ENCODE measurements around the gene HIRA.
"Not testable (repeated sequence)": the region's sequence is repeated elsewhere in the genome, so short reads cannot be mapped to it uniquely, and the experiment has no call there.

The HIRA gene

DNA sequence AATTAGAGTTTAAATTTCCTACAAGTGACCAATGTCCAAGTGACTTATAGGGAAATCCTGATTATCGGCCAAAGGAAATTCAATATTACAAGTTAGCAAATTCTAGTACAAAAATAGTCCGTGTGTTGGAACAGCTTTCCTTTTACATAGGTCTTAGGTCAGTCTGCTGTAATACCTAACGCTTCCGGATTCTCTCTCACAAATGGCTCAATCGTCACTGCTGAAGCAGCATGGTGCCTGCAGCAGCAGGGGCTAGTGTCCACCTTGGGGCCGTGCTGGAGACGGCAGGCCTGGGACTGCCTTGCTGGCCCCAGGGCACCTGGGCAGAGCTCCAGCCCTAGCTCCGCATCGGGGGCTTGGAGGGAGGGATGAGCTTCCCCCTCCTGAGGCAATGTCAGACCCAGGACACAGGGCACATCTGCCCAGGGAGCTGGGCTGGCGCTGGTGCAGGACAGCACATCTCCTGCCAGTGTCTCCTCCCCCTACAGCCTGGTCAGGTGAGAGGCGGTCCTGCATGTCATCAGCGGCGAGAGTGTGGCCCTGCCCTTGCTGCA, 100.6 kb downstream of the HIRA start:
- in situ Hi-C loops (cut with HindIII; ENCODE audit: low sequenced_read_pairs): no loop called here
- H3K4me3 ChIP-seq (ENCODE audit: low read depth, low read length): no peak overlapping the region
- DNase-seq (ENCODE audit: low read depth): no peak
- TF ChIP-seq, protein P1, sequence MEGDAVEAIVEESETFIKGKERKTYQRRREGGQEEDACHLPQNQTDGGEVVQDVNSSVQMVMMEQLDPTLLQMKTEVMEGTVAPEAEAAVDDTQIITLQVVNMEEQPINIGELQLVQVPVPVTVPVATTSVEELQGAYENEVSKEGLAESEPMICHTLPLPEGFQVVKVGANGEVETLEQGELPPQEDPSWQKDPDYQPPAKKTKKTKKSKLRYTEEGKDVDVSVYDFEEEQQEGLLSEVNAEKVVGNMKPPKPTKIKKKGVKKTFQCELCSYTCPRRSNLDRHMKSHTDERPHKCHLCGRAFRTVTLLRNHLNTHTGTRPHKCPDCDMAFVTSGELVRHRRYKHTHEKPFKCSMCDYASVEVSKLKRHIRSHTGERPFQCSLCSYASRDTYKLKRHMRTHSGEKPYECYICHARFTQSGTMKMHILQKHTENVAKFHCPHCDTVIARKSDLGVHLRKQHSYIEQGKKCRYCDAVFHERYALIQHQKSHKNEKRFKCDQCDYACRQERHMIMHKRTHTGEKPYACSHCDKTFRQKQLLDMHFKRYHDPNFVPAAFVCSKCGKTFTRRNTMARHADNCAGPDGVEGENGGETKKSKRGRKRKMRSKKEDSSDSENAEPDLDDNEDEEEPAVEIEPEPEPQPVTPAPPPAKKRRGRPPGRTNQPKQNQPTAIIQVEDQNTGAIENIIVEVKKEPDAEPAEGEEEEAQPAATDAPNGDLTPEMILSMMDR (IDR thresholded peaks at IDR 0.05; ENCODE audit: low read depth, low read length, missing control alignments): no peak

DNA sequence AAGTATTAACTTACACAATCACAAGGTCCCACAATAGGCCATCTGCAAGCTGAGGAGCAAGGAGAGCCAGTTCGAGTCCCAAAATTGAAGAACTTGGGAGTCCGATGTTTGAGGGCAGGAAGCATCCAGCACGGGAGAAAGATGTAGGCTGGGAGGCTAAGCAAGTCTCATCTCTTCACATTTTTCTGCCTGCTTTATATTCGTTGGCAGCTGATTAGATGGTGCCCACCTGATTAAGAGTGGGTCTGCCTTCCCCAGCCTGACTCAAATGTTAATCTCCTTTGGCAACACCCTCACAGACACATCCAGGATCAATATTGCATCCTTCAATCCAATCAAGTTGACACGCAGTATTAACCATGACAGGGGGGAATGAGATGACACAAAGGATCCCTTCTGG, 101.3 kb downstream of the HIRA start:
- DNase-seq (ENCODE audit: low read depth); in situ Hi-C loops (cut with HindIII; ENCODE audit: low sequenced_read_pairs); H3K4me3 ChIP-seq (ENCODE audit: low read depth, low read length): not testable (repeated sequence)

DNA sequence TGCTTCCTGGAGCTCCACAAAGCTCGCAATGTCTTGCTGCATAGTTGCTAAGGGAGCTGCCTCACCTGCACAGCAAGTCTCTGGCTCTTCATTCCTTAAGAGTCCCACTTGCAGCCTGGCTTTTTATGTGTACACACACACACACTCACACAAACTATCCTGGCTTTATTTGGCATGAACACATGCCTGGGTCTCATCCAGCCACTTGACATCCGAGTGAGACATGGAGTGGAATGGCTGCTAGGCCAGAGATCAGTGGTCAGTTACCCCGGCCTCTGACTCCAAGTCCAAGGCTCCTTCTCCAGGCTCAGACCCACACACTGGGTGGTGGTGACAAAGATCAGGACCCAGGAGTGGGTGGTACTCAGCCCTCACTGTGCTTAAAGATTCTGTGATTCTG, 102.1 kb downstream of the HIRA start:
- no peak overlapping the region for H3K4me3 ChIP-seq (ENCODE audit: low read depth, low read length)
- TF ChIP-seq, protein P1 (IDR thresholded peaks at IDR 0.05; ENCODE audit: low read depth, low read length, missing control alignments): no peak
- DNase-seq (ENCODE audit: low read depth): no peak
- in situ Hi-C loops (cut with HindIII; ENCODE audit: low sequenced_read_pairs): no loop called here

DNA sequence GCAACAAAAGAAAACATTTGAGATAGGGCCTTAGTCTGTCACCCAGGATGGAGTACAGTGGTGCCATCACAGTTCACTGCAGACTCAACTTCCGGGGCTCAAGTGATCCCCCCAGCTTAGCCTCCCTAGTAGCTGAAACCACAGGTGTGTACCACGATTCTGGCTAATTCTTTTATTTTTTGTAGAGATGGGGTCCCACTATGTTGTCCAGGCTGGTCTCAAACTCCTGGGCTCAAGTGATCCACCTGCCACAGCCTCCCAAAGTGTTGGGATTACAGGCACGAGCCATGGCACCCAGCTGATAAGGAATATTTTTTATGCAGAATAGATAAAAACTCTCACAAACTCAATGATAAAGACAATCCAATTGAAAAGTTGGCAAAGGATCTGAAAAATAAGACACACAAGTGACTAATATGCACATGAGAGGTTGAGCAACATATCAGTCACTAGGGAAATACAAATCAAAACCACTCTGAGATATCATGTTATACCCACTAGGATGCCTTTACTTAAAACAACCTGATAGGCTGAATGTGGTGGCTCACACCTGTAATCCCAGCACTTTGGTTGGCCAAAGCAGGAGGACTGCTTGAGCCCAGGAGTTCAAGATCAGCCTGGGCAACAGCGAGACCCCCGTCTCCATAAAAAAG, 106.1 kb downstream of the HIRA start:
- no peak overlapping the region for H3K4me3 ChIP-seq (ENCODE audit: low read depth, low read length)
- in situ Hi-C loops (cut with HindIII; ENCODE audit: low sequenced_read_pairs): no loop called here
- TF ChIP-seq, protein P1 (IDR thresholded peaks at IDR 0.05; ENCODE audit: low read depth, low read length, missing control alignments): no peak
- no peak for DNase-seq (ENCODE audit: low read depth)

DNA sequence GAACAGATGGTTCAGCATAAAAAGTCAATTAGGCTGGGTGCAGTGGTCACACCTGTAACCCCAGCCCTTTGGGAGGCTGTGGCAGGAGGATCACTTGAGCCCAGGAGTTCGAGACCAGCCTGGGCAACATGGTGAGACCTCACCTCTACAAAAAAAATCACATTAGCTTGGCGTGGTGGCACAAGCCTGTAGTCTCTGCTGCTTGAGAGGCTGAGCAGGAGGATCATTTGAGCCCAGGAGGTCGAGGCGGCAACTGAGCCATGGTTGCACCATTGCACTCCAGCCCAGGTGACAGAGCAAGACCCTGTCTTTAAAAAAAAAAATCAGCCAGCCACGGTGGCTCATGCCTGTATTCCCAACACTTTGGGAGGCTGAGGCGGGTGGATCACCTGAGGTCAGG, 108.1 kb downstream of the HIRA start:
- DNase-seq (ENCODE audit: low read depth); H3K4me3 ChIP-seq (ENCODE audit: low read depth, low read length); in situ Hi-C loops (cut with HindIII; ENCODE audit: low sequenced_read_pairs): not testable (repeated sequence)

DNA sequence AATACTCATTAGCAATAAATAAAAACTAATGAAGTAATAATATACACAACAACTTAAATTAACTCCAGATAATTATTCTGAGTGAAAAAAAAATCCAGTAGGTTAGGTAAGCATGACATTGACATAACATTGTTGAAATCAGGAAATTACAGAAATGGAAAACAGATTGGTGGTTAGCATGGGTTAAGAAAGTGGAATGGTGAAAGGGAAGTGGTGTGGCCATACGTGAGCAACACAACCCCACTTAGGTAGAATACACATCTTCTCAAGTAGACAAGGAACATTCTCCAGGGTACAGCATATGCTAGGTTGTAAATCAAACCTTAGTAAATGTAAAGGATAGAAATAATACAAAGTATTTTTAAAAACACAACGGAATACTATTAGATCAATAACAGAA, 109.8 kb downstream of the HIRA start:
- TF ChIP-seq, protein P1 (IDR thresholded peaks at IDR 0.05; ENCODE audit: low read depth, low read length, missing control alignments): no peak

DNA sequence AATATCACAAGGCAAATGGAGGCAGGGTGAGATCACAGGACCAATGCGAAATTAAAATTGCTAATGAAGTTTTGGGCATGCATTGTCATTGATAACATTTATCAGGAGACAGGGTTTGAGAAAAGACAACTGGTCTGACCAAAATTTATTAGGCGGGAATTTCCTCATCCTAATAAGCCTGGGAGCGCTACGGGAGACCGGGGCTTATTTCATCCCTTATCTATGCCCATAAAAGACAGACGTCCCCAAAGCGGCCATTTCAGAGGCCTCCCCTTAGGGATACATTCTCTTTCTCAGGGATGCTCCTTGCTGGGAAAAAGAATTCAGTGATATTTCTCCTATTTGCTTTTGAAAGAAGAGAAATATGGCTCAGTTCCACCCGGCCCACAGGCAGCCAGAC, 111.4 kb downstream of the HIRA start:
- in situ Hi-C loops (cut with HindIII; ENCODE audit: low sequenced_read_pairs); H3K4me3 ChIP-seq (ENCODE audit: low read depth, low read length); DNase-seq (ENCODE audit: low read depth): not testable (repeated sequence)

More for the DNA sequence above, 109.8 kb downstream of the HIRA start:
- no peak overlapping the region for H3K4me3 ChIP-seq (ENCODE audit: low read depth, low read length)
- no peak for DNase-seq (ENCODE audit: low read depth)
- in situ Hi-C loops (cut with HindIII; ENCODE audit: low sequenced_read_pairs): no loop called here

DNA sequence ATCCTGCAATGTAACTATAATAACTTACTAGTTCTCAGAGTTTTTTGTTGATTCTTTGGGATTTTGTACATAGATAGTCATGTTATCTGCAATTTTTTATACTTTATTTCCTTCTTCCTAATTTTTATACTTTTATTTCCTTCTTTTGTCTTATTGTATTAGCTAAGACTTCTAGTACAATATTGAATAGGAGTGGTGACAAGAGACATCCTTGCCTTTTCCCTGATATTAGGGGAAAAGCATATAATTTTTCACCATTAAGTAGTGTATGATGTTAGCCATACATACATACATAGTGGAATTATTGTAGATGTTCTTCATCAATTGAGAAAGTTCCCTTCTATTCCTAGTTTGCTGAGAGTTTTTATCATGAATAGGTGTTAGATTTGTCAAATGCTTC, 112.3 kb downstream of the HIRA start:
- no peak for DNase-seq (ENCODE audit: low read depth)
- TF ChIP-seq, protein P1 (IDR thresholded peaks at IDR 0.05; ENCODE audit: low read depth, low read length, missing control alignments): no peak
- in situ Hi-C loops (cut with HindIII; ENCODE audit: low sequenced_read_pairs): no loop called here
- H3K4me3 ChIP-seq (ENCODE audit: low read depth, low read length): no peak overlapping the region

All from astrocyte of the cerebellum (primary cell).